ENCODE results near the gene WWOX. TPM values are rescaled to one million over a fixed set of nuclear protein-coding genes. Genes with fewer than 3 reads are reported as not detected.

The WWOX gene
- total RNA-seq, 4 donors from 2014 or later, result 12.9 to 53.5 (median 25.6) TPM

- peaks cover 0 to 5% (median 3%) of the 10 kb centered on the region in 3 donors for H3K4me1 ChIP-seq
- no peak for ATAC-seq
- no peak overlapping the region for H3K27ac ChIP-seq
- 89 to 92% methylated on average over 17 to 18 of the region's 19 CpGs for WGBS, 2 donors (ENCODE audit: low coverage in 1 of 2)
- no peaks in the 10 kb centered on the region for H3K36me3 ChIP-seq
- no peaks in the 10 kb centered on the region for H3K27me3 ChIP-seq
- H3K4me3 ChIP-seq, result no peak overlapping the region
- TF ChIP-seq CTCF (IDR thresholded peaks at IDR 0.05), result no peak
- no peak for TF ChIP-seq POLR2AphosphoS5 (IDR thresholded peaks at IDR 0.05)
- TF ChIP-seq POLR2A (IDR thresholded peaks at IDR 0.05), result no peak
- no peak for TF ChIP-seq EP300 (IDR thresholded peaks at IDR 0.05)
- no peaks in the 10 kb centered on the region for H3K9me3 ChIP-seq
These were observed 565.6 kb downstream of the WWOX start for GRCh38 chr16:78664811-78665772.

- TF ChIP-seq POLR2AphosphoS5 (IDR thresholded peaks at IDR 0.05), result no peak
- TF ChIP-seq EP300 (IDR thresholded peaks at IDR 0.05), result no peak
- TF ChIP-seq POLR2A (IDR thresholded peaks at IDR 0.05), result no peak
- no peak for TF ChIP-seq CTCF (IDR thresholded peaks at IDR 0.05)
- H3K27ac ChIP-seq, result no peak overlapping the region
- peaks cover 0 to 5% (median 3%) of the 10 kb centered on the region in 3 donors for H3K4me1 ChIP-seq
- no peak overlapping the region for H3K4me3 ChIP-seq
- H3K9me3 ChIP-seq, result no peaks in the 10 kb centered on the region
- no peaks in the 10 kb centered on the region for H3K27me3 ChIP-seq
- WGBS, 2 donors (ENCODE audit: low coverage in 1 of 2), result 89 to 96% methylated on average over 4 of the region's 4 CpGs
- no peak for ATAC-seq
- H3K36me3 ChIP-seq, result no peaks in the 10 kb centered on the region
These were observed 566.9 kb downstream of the WWOX start for GRCh38 chr16:78666318-78666717.

GRCh38 chr16:78667675-78668074 is 568.2 kb downstream of the WWOX start:
- H3K4me1 ChIP-seq, result peaks cover 0 to 5% (median 3%) of the 10 kb centered on the region in 3 donors
- WGBS, 2 donors (ENCODE audit: low coverage in 1 of 2), result 90 to 100% methylated on average over 3 to 5 of the region's 5 CpGs
- no peak overlapping the region for H3K4me3 ChIP-seq
- H3K9me3 ChIP-seq, result no peaks in the 10 kb centered on the region
- no peaks in the 10 kb centered on the region for H3K27me3 ChIP-seq
- no peak for ATAC-seq
- no peaks in the 10 kb centered on the region for H3K36me3 ChIP-seq
- TF ChIP-seq CTCF (IDR thresholded peaks at IDR 0.05) (no peak), POLR2A (IDR thresholded peaks at IDR 0.05) (no peak), EP300 (IDR thresholded peaks at IDR 0.05) (no peak), POLR2AphosphoS5 (IDR thresholded peaks at IDR 0.05) (no peak)
- H3K27ac ChIP-seq, result no peak overlapping the region

GRCh38 chr16:78668393-78668792 is 568.9 kb downstream of the WWOX start:
- Histone ChIP-seq H3K27me3 (no peaks in the 10 kb centered on the region), H3K4me3 (no peak overlapping the region), H3K4me1 (peaks cover 0 to 5% (median 3%) of the 10 kb centered on the region in 3 donors), H3K9me3 (no peaks in the 10 kb centered on the region), H3K27ac (no peak overlapping the region), H3K36me3 (no peaks in the 10 kb centered on the region)
- ATAC-seq, result no peak
- no peak for TF ChIP-seq CTCF (IDR thresholded peaks at IDR 0.05)
- TF ChIP-seq POLR2AphosphoS5 (IDR thresholded peaks at IDR 0.05), result no peak
- TF ChIP-seq POLR2A (IDR thresholded peaks at IDR 0.05), result no peak
- TF ChIP-seq EP300 (IDR thresholded peaks at IDR 0.05), result no peak
- 60 to 93% methylated on average over 3 of the region's 3 CpGs for WGBS, 2 donors (ENCODE audit: low coverage in 1 of 2)

GRCh38 chr16:78669994-78670393 is 570.5 kb downstream of the WWOX start:
- Histone ChIP-seq H3K4me3 (no peak overlapping the region), H3K4me1 (peaks cover 0 to 5% (median 3%) of the 10 kb centered on the region in 3 donors), H3K27me3 (no peaks in the 10 kb centered on the region), H3K9me3 (no peaks in the 10 kb centered on the region), H3K36me3 (no peaks in the 10 kb centered on the region), H3K27ac (peak overlapping the region in 1 of 4 donors; percentile 23)
- peak; percentile 55 for ATAC-seq
- TF ChIP-seq POLR2A (IDR thresholded peaks at IDR 0.05) (no peak), POLR2AphosphoS5 (IDR thresholded peaks at IDR 0.05) (no peak), EP300 (IDR thresholded peaks at IDR 0.05) (no peak), CTCF (IDR thresholded peaks at IDR 0.05) (no peak)
- 23 to 80% methylated on average over 2 to 5 of the region's 9 CpGs for WGBS, 2 donors (ENCODE audit: low coverage in 1 of 2)

Measured in gastroesophageal sphincter (tissue), 4 donors.